ENCODE results near the gene C1orf210.

C1orf210 gene

DNA sequence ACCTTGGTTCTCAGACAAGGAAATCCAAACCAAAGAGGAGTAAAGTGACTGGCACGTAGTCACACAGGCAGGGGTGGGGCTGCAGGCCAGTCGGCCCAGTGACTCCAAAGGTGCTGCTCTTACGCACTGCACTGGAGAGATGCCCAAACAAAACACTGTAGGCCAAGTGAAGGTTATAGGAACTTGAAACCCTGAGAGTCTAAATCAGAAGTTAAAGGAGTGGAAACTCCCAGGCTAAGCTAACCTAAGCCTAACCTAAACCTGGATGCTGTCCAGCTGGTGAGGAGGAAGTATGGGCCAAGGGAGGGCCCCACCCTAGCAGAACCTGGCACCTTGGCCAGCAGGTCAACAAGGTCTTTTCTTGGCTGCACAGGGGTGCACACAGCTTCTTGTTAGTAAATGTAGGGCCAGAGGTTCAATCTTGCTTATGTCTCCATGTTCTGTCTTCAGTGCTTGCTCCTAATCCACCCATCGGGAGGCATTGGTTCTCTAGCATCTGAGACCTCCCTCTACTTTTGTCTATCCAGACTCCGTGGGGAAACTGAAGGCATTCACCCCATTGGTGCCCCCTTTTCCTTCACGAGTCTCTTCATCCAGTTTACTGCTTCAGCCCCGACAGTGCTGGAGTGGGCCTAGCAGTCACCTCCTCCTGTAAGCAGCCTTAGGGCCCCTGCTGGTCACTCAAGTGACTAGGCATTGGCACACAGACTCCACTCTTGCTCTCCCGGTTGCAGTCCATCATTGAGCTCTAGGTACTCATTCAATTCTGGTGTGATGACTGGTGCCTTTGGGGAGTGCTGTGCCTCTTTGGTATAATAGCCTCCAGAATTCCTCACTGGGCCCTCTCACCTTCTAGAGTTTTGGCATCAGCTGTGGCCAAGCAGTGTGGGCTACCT, 28.5 kb downstream of the C1orf210 start:
- H3K4me3 ChIP-seq: no peak overlapping the region
- no peak overlapping the region for H3K27ac ChIP-seq

- Histone ChIP-seq H3K27ac (no peak overlapping the region), H3K4me3 (no peak overlapping the region)
Observed at GRCh38 chr1:43255438-43256210, 29.8 kb downstream of the C1orf210 start.

DNA sequence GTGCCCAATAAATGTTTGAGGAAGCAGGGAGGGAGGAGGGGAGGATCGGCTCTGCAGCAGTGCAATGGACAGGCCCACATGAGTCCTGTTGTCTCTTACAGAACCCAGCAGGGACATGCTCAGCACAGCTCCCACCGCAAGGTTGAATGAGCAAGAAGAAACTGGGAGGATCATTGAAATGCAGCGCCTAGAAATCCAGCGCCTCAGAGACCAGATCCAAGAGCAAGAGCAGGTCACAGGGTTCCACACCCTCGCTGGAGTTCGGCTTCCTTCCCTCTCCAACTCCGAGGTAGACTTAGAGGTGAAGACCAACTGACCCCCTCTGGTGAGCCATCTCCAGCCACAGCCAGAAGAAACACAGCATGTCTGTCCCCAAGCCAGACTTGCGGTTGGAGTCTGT, 31.5 kb downstream of the C1orf210 start:
- no peak overlapping the region for H3K4me3 ChIP-seq
- H3K27ac ChIP-seq: no peak overlapping the region

DNA sequence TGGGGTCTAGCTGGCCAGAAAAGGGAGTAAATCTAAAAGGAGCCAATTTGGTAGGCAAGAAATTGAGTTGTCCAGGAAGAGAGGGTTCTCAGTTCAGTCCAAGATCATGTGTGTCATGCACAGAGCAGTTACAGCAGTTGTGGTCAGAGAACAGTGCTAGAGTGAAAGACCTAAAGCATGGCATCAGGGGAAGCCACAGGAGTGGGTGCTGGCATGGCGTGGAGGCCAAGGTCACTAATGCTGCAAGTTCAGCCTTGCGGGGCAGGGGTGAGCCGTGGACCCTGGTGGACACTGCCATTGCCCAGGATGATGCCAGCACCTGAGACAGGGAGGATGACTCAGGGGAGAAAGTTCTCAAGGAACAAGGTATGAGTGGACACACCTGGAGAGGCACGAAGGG, 32.2 kb downstream of the C1orf210 start:
- Histone ChIP-seq H3K27ac (no peak overlapping the region), H3K4me3 (no peak overlapping the region)

GRCh38 chr1:43252225-43252624, 33.2 kb downstream of the C1orf210 start:
- no peak overlapping the region for H3K4me3 ChIP-seq
- no peak overlapping the region for H3K27ac ChIP-seq

DNA sequence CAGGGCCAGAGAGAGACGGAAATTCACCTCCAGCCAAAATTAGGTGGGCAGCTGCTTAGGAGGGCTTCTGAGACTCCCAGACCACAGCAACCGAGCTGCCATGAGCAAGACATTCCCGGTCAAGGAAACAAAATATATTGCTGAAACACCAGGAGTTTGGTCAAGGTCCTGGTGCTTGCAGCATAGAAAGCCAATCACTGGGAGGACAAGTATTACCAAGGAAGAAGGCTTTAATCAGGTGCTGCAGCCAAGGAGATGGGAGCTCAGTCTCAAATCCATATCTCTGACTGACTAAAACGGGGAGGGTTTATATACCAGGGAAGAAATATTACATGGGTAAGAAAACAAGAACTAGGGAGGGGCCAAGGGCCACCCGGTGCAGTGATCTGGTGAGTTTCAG, 34.4 kb downstream of the C1orf210 start:
- no peak overlapping the region for H3K4me3 ChIP-seq
- H3K27ac ChIP-seq: no peak overlapping the region

DNA sequence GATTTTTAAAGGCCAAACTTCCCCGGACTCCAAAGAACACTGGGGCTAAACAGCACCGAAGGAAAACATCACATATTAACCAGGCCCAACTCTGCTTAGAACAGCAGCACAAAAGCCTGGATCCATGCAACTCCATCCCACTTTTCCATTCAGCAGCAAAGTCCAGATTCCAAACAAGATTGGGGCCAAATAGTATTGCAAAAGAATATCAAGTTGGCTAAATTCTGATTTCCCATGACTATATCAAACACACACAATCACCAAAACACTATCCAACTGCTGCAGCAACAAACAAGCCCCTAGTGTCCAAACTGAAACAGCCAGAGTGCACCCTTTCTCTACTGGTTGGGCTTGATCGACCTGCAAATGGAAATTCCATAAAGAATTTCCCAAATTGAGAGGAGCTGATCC, 35.0 kb downstream of the C1orf210 start:
- H3K27ac ChIP-seq: no peak overlapping the region

GRCh38 chr1:43247256-43247921, 38.0 kb downstream of the C1orf210 start:
- Histone ChIP-seq H3K27ac (no peak overlapping the region), H3K4me3 (no peak overlapping the region)

More for the DNA sequence above, 35.0 kb downstream of the C1orf210 start:
- no peak overlapping the region for H3K4me3 ChIP-seq

DNA sequence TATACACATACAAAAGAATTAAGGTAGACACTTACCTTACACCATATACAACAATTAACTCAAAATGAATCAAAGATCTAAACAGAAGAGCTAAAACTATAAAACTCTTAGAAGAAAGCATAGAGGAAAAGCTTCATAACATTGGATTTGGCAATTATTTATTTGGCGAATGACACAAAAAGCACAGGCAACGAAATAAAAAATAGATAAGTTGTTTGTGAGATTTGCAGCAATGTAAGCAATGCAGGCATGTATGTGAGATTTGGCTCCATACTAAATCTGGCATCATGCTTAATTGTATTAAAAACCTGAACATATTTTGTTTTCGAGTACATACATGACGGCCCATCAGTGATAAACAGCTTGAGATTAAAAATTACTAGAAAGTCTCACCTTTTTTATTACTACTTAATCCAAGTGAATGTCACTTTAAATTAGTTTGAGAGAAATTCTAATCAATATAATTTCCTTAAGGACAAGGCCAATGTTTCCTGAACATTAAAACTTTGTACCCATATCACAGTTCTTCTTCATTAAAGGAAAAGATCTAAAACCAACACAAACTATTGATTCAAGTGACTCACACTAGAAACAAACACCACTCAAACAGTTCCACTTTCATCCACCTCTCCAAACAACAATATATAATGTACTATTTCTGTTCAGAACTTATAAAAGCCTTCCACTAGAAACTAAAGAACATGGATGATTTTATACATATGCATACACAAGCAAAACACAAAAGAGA, 38.7 kb downstream of the C1orf210 start:
- H3K4me3 ChIP-seq: no peak overlapping the region

DNA sequence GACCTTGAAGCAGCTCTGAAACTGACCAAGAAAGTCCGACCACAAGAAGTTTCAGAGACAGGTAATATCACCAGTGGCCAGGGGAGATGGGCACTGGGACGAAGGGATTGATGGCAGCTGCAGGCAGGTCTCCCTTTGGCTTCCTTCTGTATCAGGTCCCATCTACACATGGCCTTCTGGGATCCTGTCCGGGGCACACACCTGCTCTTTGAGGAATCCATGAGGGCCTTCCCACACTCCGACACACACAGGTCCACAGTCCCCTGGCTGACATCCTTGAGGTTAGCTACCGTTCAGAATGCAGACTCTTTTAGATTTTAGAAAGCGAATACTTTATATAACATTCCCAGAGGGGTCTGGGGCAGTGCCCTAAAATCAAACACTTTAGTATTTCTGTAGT, 42.1 kb downstream of the C1orf210 start:
- Histone ChIP-seq H3K27ac (no peak overlapping the region), H3K4me3 (no peak overlapping the region)

More for the DNA sequence above, 38.7 kb downstream of the C1orf210 start:
- no peak overlapping the region for H3K27ac ChIP-seq

DNA sequence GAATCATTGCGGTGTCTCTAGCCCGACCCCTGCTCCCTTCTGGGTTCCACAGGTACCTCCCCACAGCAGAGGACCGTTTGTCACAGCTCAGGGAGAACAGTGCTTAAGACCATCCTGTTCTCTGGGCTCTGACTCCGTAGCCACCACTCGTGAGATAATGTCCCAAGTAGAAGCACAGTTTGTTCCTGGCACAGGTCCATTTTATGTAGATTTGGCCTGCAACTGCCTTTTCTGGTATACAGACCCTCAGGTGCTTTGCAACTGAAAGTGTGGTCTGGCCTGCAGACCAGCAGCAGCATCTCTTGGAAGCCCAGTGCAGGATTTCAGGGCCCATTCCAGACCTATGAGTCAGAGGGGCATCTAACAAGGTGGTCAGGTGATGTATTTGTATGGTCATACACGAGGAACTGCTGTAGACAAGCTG, 44.0 kb downstream of the C1orf210 start:
- no peak overlapping the region for H3K27ac ChIP-seq
- H3K4me3 ChIP-seq: no peak overlapping the region

- H3K4me3 ChIP-seq: no peak overlapping the region
- no peak overlapping the region for H3K27ac ChIP-seq
Observed at GRCh38 chr1:43239484-43239883, 45.9 kb downstream of the C1orf210 start.

DNA sequence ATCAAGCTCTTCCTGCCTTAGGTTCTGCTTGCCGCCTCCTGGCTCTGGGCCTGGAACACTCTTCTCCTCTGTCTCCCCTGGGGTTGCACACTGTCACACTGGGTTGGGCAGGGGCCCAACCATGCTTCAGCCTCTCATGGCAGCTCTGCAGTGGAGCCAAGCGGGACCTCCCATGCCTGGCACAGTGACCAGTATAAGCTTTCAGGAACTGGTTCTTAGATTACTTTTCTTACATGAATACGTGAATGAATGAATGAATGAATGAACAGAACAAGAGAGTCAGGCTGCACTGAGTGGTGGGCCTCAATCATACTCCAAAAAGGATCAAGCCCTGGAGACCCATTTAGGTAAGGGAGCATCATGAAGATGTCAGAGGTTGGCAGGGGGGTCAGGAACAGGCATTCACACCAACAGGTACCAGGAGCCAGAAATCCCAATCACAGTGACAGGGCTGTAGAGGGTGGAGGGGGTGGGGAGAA, 46.4 kb downstream of the C1orf210 start:
- H3K4me3 ChIP-seq: no peak overlapping the region
- H3K27ac ChIP-seq: no peak overlapping the region

GRCh38 chr1:43238085-43238484, 47.3 kb downstream of the C1orf210 start:
- Histone ChIP-seq H3K4me3 (no peak overlapping the region), H3K27ac (no peak overlapping the region)

GRCh38 chr1:43237121-43237520, 48.3 kb downstream of the C1orf210 start:
- Histone ChIP-seq H3K27ac (no peak overlapping the region), H3K4me3 (no peak overlapping the region)

DNA sequence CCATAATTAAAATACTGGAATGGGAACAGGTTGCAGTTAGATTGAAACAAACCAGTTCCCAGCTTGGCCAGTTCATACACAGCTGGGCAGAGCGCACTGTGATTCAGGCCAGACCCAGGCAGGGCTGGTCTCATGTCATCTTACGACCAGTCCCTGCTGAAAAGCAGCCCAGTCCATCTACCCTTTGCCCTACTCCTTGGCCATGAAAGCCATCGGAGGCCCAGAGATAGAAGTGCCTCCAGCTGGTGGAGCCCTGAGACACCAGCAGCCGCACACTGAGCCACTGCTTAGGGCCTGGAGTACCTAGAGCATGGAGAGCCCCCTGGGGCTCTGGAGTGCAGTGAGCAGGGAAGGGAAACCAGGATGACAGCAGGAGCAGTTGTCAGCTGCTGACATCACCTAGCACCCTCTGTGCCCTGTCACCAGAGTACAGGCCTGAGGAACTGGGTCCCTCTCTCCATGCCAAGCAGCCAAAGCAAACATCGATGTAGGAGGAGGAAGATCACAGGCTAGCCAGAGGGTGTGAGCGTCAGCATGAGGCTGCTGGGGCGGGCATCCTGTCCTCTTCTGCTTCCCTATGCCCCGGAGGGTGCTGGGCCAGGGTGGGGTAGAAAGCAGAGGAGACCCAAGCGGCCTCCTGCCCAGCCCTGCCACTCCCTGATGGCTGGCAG, 49.8 kb downstream of the C1orf210 start:
- H3K4me3 ChIP-seq: no peak overlapping the region
- H3K27ac ChIP-seq: no peak overlapping the region

- no peak overlapping the region for H3K27ac ChIP-seq
- H3K4me3 ChIP-seq: no peak overlapping the region
Observed at GRCh38 chr1:43235040-43235439, 50.3 kb downstream of the C1orf210 start.

GRCh38 chr1:43234267-43234666, 51.1 kb downstream of the C1orf210 start:
- Histone ChIP-seq H3K27ac (no peak overlapping the region), H3K4me3 (no peak overlapping the region)

- no peak overlapping the region for H3K27ac ChIP-seq
- no peak overlapping the region for H3K4me3 ChIP-seq
Observed at GRCh38 chr1:43233631-43234030, 51.8 kb downstream of the C1orf210 start.
